SK-N-SH (cell line): ENCODE results near the gene SMARCD3. TPM values are rescaled to one million over a fixed set of nuclear protein-coding genes. Genes with fewer than 3 reads are reported as not detected.

Source experiments
- CTCF ChIA-PET: fragments of 300-600, 350-600 bp; formaldehyde crosslinking; extraction: SDS; loops from one replicate; lab custom pipeline; 2021; lab: Yijun Ruan, JAX
- POLR2A ChIA-PET: fragments of 350-600 bp; sonication (Branson Sonifier 250); formaldehyde crosslinking; extraction: SDS; loops from one replicate; lab custom pipeline; 2020; ENCODE audit warnings: antibody characterized with exemption, inconsistent platforms; lab: Yijun Ruan, JAX
- DNase-seq: peaks from one replicate; pipeline ENCODE4 v3.0.0; 2012
- H2AFZ ChIP-seq: fragments of 200-600 bp; sonication (generic); 2 replicates; pipeline ENCODE4 v1.8.1; 2016; ENCODE audit warnings: antibody characterized with exemption, mild to moderate bottlenecking, low read depth
- H3F3A ChIP-seq: fragments of 200-600 bp; sonication (generic); replicated peaks from 2 replicates; pipeline ENCODE3; 2016; ENCODE audit warnings: antibody characterized with exemption, mild to moderate bottlenecking; ENCODE audit not compliant: insufficient read depth
- H3K27ac ChIP-seq, 2 experiments: fragments of 200-500 bp in 1 of 2; fragments of 200-600 bp in 1 of 2; sonication (Bioruptor generic) in 1 of 2; sonication (generic), shearing (Covaris generic) in 1 of 2; 2 replicates each; pipeline versions ENCODE4 v1.5.1 to v1.6.1; 2014 to 2016; ENCODE audit warnings: low read depth in 2 of 2, inconsistent platforms in 1 of 2, low read length in 1 of 2, mild to moderate bottlenecking in 1 of 2, mixed read lengths in 1 of 2
- H3K27me3 ChIP-seq: fragments of 200-600 bp; sonication (generic), shearing (Covaris generic); 2 replicates; pipeline ENCODE4 v1.6.1; 2016; ENCODE audit warnings: mixed run types; ENCODE audit not compliant: insufficient read depth
- H3K36me3 ChIP-seq, 2 experiments: fragments of 200-500 bp in 1 of 2; fragments of 200-600 bp in 1 of 2; sonication (Bioruptor generic) in 1 of 2; sonication (generic) in 1 of 2; replicated peaks in 1 of 2; 2 replicates each; pipeline versions ENCODE3 to v1.5.1; 2014 to 2016; ENCODE audit warnings: low read length in 1 of 2, mild to moderate bottlenecking in 1 of 2; ENCODE audit not compliant: insufficient read depth in 2 of 2, control insufficient read depth in 1 of 2
- H3K4me1 ChIP-seq, 2 experiments: fragments of 200-500 bp in 1 of 2; fragments of 200-600 bp in 1 of 2; sonication (Bioruptor generic) in 1 of 2; sonication (generic), shearing (Covaris generic) in 1 of 2; 2 replicates each; pipeline versions ENCODE4 v1.5.1 to v1.6.1; 2014 to 2016; ENCODE audit warnings: low read depth in 1 of 2, low read length in 1 of 2, mixed run types in 1 of 2; ENCODE audit not compliant: insufficient read depth in 2 of 2, control insufficient read depth in 1 of 2
- H3K4me2 ChIP-seq: fragments of 200-600 bp; sonication (generic), shearing (Covaris generic); 2 replicates; pipeline ENCODE4 v1.6.1; 2017; ENCODE audit warnings: mixed run types
- H3K4me3 ChIP-seq, 2 experiments: fragments of 200-500 bp in 1 of 2; fragments of 200-600 bp in 1 of 2; sonication (Bioruptor generic) in 1 of 2; sonication (generic), shearing (Covaris generic) in 1 of 2; 2 replicates each; pipeline versions ENCODE4 v1.5.1 to v1.8.1; 2014 to 2016; ENCODE audit warnings: low read depth in 2 of 2, inconsistent platforms in 1 of 2, low read length in 1 of 2, mild to moderate bottlenecking in 1 of 2, mixed read lengths in 1 of 2, moderate library complexity in 1 of 2
- H3K79me2 ChIP-seq: fragments of 200-600 bp; sonication (generic); 2 replicates; pipeline ENCODE4 v1.8.1; 2017; ENCODE audit warnings: mild to moderate bottlenecking; ENCODE audit not compliant: insufficient read depth
- H3K9ac ChIP-seq: fragments of 200-600 bp; sonication (generic); 2 replicates; pipeline ENCODE4 v1.6.1; 2017; ENCODE audit warnings: mixed run types
- H3K9me2 ChIP-seq: fragments of 200-600 bp; sonication (generic); 2 replicates; pipeline ENCODE4 v1.6.1; 2017; ENCODE audit warnings: mixed run types
- H3K9me3 ChIP-seq: fragments of 200-600 bp; sonication (generic); 2 replicates; pipeline ENCODE4 v1.6.1; 2017; ENCODE audit warnings: mixed run types, mild to moderate bottlenecking, moderate library complexity
- H4K20me1 ChIP-seq: fragments of 200-600 bp; sonication (generic); 2 replicates; pipeline ENCODE4 v1.6.1; 2017; ENCODE audit warnings: mild to moderate bottlenecking, mixed run types; ENCODE audit not compliant: insufficient read depth
- EP300 ChIP-seq, 2 experiments: IDR thresholded peaks; 2 replicates each; pipeline versions ENCODE4 v1.4.0 to v1.6.1; 2012; ENCODE audit warnings: borderline replicate concordance in 1 of 2, low read depth in 1 of 2, low read length in 1 of 2
- FOSL2 ChIP-seq: IDR thresholded peaks from 2 replicates; pipeline ENCODE4 v1.4.0; 2012; ENCODE audit warnings: low read depth, mild to moderate bottlenecking, moderate library complexity, borderline replicate concordance
- FOXM1 ChIP-seq: IDR thresholded peaks from 2 replicates; pipeline ENCODE4 v1.4.0; 2012; ENCODE audit warnings: low read depth, mild to moderate bottlenecking
- GATA2 ChIP-seq: sonication (generic); formaldehyde crosslinking; IDR thresholded peaks from 2 replicates; pipeline ENCODE4 v1.5.0; 2020; ENCODE audit warnings: mild to moderate bottlenecking, missing genetic modification reagents
- NFIC ChIP-seq: IDR thresholded peaks from 2 replicates; pipeline ENCODE4 v1.4.0; 2012; ENCODE audit warnings: borderline replicate concordance
- RAD21 ChIP-seq: IDR thresholded peaks from 2 replicates; pipeline ENCODE4 v1.6.1; 2012; ENCODE audit warnings: mild to moderate bottlenecking, low read length
- RXRA ChIP-seq: IDR thresholded peaks from 2 replicates; pipeline ENCODE4 v1.4.0; 2012; ENCODE audit warnings: low read depth, mild to moderate bottlenecking, borderline replicate concordance
- SIN3A ChIP-seq: IDR thresholded peaks from 2 replicates; pipeline ENCODE4 v1.6.1; 2012; ENCODE audit warnings: low read depth, mild to moderate bottlenecking, low read length, moderate library complexity, borderline replicate concordance
- TCF12 ChIP-seq: IDR thresholded peaks from 2 replicates; pipeline ENCODE4 v1.4.0; 2012
- YY1 ChIP-seq: IDR thresholded peaks from 2 replicates; pipeline ENCODE4 v1.4.0; 2012; ENCODE audit warnings: low read depth, mild to moderate bottlenecking
- WGBS: methylation state at CpG from one replicate; pipeline ENCODE4 v1.1.6; 2017; ENCODE audit warnings: low lambda C conversion rate; 5-methylcytosine and 5-hydroxymethylcytosine counted together
- polyA plus RNA-seq, 3 experiments: library from polyadenylated mRNA; depleted of rRNA; stranded (reverse); fragments of >200 nt; gene quantifications; 2 replicates each; pipeline ENCODE4 v1.2.3, GENCODE V29; 2012
- TF ChIP-seq, protein P1 (sequence below): fragments of 200-600 bp; sonication (generic); IDR thresholded peaks from 2 replicates; pipeline ENCODE4 v1.6.1; 2017; ENCODE audit warnings: antibody characterized with exemption, mild to moderate bottlenecking, moderate library complexity
- TF ChIP-seq, protein P2 (sequence below): fragments of 150-350 bp; IDR thresholded peaks from 2 replicates; pipeline ENCODE4 v1.6.1; 2016; ENCODE audit warnings: mild to moderate bottlenecking, low read depth, low read length

SMARCD3 gene
- polyA plus RNA-seq, 1 of the 3 experiments (the other 2 are of a cell fraction) = 62.8 TPM

DNA sequence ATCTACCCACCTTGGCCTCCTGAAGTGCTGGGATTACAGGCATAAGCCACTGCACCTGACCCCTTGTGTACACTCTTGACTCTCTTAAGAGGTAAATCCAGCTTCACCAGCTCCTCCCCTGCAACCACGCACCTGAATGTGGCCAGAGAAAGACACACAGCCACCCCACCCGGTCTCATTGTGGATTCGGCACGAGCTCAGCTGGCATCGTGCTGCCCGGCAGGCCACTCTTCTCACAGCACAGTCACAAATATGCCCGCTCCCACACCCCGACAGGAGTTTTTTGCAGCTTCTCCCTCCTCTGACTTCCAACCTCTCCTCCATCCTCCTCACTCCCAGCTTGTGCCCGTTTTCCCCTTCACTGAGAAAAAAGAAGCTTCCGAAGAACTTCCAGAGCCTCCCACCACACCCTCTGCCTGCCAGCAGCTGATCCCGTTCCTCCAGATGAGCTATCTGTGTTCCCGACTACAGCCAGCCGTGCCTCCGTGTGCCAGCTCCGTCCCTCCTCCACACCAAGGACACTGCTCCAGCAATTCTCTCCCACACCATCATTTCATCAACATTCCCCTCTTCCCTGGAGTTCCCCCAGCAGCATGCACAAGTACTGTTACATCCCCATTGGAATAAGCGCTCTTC lies 8.0 kb upstream of the SMARCD3 start:
- DNase-seq = no peak
- POLR2A ChIA-PET = interaction anchor here (1.3 kb wide), 2 partner anchors 14 to 24 kb away, joined by 3 read pairs; partner anchors contain the start of gene CHPF2
- Histone ChIP-seq H2AFZ (no peak overlapping the region), H3K9ac (no peak overlapping the region), H4K20me1 (no peaks in the 10 kb centered on the region), H3K27ac (no peak overlapping the region), H3K79me2 (no peaks in the 10 kb centered on the region), H3K4me1 (peaks cover 7 to 20% of the 10 kb centered on the region in 2 experiments; a peak in 3 of 4 replicates), H3K9me3 (no peaks in the 10 kb centered on the region), H3F3A (peaks cover 4% of the 10 kb centered on the region), H3K4me2 (no peak overlapping the region), H3K27me3 (no peaks in the 10 kb centered on the region), H3K4me3 (no peak overlapping the region), H3K9me2 (no peaks in the 10 kb centered on the region), H3K36me3 (no peaks in the 10 kb centered on the region)
- TF ChIP-seq EP300 (IDR thresholded peaks at IDR 0.05; ENCODE audit: borderline replicate concordance in 1 of 2, low read depth in 1 of 2, low read length in 1 of 2) = no peak
- TF ChIP-seq, all 33 proteins: peak for 0
- CTCF ChIA-PET = interaction anchor here (0.7 to 4.5 kb wide), 11 partner anchors 9 to 94 kb away, joined by 3 to 21 read pairs (median 4); no protein-coding TSS in a partner anchor
- WGBS = 82% methylated on average over 16 of the region's 16 CpGs

DNA sequence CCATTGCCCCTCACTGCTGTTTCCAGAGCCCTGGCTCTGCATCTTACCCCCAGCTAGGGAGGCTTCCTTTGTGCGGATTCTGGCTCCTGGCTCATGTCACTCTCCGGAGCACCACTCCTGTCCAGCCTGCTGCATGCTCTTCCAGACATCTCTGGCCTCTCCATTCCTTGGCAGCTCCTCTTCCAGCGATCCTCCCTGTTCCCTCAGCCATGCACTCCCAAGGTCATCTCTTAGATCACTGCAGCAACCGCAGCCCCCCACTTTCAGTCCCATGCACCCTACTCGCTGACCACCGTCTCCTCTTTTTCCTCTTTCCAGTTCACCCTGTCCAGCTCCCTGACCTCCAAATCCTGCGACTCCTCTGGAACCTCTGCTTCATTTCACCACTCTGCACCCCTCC lies 6.9 kb upstream of the SMARCD3 start:
- Histone ChIP-seq H3K27me3 (no peaks in the 10 kb centered on the region), H4K20me1 (no peaks in the 10 kb centered on the region), H3K4me3 (no peak overlapping the region), H3K4me2 (no peak overlapping the region), H3F3A (peaks cover 10% of the 10 kb centered on the region), H3K36me3 (no peaks in the 10 kb centered on the region), H3K9me3 (no peaks in the 10 kb centered on the region), H3K9me2 (no peaks in the 10 kb centered on the region), H3K4me1 (peaks cover 15 to 17% of the 10 kb centered on the region in 2 experiments; a peak in 3 of 4 replicates), H3K79me2 (no peaks in the 10 kb centered on the region), H2AFZ (no peak overlapping the region), H3K9ac (no peak overlapping the region), H3K27ac (no peak overlapping the region)
- ChIA-PET POLR2A (interaction anchor here (1.3 kb wide), 1 partner anchor 23 kb away, joined by 3 read pairs; the partner anchor contains the start of gene CHPF2), CTCF (interaction anchor here (0.7 to 4.5 kb wide), 5 partner anchors 11 to 95 kb away, joined by 3 to 21 read pairs (median 5); no protein-coding TSS in a partner anchor)
- no peak for DNase-seq
- WGBS = 69% methylated on average over 7 of the region's 7 CpGs
- TF ChIP-seq, protein P1, sequence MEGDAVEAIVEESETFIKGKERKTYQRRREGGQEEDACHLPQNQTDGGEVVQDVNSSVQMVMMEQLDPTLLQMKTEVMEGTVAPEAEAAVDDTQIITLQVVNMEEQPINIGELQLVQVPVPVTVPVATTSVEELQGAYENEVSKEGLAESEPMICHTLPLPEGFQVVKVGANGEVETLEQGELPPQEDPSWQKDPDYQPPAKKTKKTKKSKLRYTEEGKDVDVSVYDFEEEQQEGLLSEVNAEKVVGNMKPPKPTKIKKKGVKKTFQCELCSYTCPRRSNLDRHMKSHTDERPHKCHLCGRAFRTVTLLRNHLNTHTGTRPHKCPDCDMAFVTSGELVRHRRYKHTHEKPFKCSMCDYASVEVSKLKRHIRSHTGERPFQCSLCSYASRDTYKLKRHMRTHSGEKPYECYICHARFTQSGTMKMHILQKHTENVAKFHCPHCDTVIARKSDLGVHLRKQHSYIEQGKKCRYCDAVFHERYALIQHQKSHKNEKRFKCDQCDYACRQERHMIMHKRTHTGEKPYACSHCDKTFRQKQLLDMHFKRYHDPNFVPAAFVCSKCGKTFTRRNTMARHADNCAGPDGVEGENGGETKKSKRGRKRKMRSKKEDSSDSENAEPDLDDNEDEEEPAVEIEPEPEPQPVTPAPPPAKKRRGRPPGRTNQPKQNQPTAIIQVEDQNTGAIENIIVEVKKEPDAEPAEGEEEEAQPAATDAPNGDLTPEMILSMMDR = no peak
- TF ChIP-seq FOSL2 = no peak
- TF ChIP-seq, protein P2, sequence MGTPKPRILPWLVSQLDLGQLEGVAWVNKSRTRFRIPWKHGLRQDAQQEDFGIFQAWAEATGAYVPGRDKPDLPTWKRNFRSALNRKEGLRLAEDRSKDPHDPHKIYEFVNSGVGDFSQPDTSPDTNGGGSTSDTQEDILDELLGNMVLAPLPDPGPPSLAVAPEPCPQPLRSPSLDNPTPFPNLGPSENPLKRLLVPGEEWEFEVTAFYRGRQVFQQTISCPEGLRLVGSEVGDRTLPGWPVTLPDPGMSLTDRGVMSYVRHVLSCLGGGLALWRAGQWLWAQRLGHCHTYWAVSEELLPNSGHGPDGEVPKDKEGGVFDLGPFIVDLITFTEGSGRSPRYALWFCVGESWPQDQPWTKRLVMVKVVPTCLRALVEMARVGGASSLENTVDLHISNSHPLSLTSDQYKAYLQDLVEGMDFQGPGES = no peak

DNA sequence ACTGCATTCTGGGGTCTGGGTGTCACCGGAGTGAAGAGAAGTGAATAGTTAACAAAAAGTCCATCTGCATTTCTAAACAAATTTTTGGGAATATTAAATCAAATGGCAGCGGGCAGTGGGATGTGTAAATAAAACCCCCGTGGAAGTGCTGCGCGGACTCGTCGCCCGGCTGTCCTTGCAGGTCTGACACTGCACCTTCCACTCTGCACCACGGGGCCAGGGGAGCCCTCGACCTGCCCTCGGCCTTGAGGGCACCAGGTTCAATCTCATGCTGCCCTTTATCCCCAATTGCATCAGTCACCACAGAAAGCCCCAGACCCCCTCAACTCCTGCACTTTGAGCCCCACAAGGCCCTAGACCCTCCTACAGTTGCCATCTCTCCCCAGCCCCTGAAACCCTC lies 6.4 kb upstream of the SMARCD3 start:
- no peak overlapping the region for H3K4me3 ChIP-seq
- POLR2A ChIA-PET = interaction anchor here (1.3 kb wide), 1 partner anchor 23 kb away, joined by 3 read pairs; the partner anchor contains the start of gene CHPF2
- WGBS = 91% methylated on average over 11 of the region's 11 CpGs
- no peaks in the 10 kb centered on the region for H3K36me3 ChIP-seq
- no peak overlapping the region for H3K4me2 ChIP-seq
- H3K79me2 ChIP-seq = no peaks in the 10 kb centered on the region
- no peak overlapping the region for H3K9ac ChIP-seq
- peaks cover 15 to 21% of the 10 kb centered on the region in 2 experiments; a peak in 3 of 4 replicates for H3K4me1 ChIP-seq
- H3K27me3 ChIP-seq = no peaks in the 10 kb centered on the region
- CTCF ChIA-PET = interaction anchor here (0.7 to 4.5 kb wide), 7 partner anchors 10 to 96 kb away, joined by 3 to 21 read pairs (median 5); no protein-coding TSS in a partner anchor
- H4K20me1 ChIP-seq = no peaks in the 10 kb centered on the region
- no peak overlapping the region for H2AFZ ChIP-seq
- no peak for DNase-seq
- no peaks in the 10 kb centered on the region for H3K9me2 ChIP-seq
- no peaks in the 10 kb centered on the region for H3K9me3 ChIP-seq
- H3F3A ChIP-seq = peaks cover 12% of the 10 kb centered on the region
- no peak overlapping the region for H3K27ac ChIP-seq
- no peak for TF ChIP-seq FOSL2
- TF ChIP-seq, protein P1 = no peak
- TF ChIP-seq EP300 (IDR thresholded peaks at IDR 0.05; ENCODE audit: borderline replicate concordance in 1 of 2, low read depth in 1 of 2, low read length in 1 of 2) = no peak
- no peak for TF ChIP-seq FOXM1
- no peak for TF ChIP-seq SIN3A
- TF ChIP-seq YY1 = no peak
- no peak for TF ChIP-seq RXRA
- no peak for TF ChIP-seq TCF12
- no peak for TF ChIP-seq NFIC
- TF ChIP-seq, protein P2 = no peak
- TF ChIP-seq GATA2 (CRISPR knock-in tag) = no peak
- TF ChIP-seq RAD21 = no peak
